Cardiac muscle cell (in vitro differentiated cells and primary cell): ENCODE results near the gene MED20. TPM values are rescaled to one million over a fixed set of nuclear protein-coding genes. Genes with fewer than 3 reads are reported as not detected.

Experiments
- DNase-seq, 2 donors: peaks; one replicate each; pipeline versions ENCODE4 v3.0.0 to v3.0.0-alpha.2; 2010 to 2017; ENCODE audit warnings: low read depth in 1 of 2, low spot score in 1 of 2
- H3K27ac ChIP-seq: fragments of 200-600 bp; sonication (generic); 2 replicates; pipeline ENCODE4 v1.5.1; 2016
- H3K27me3 ChIP-seq: fragments of 200-600 bp; sonication (generic); 2 replicates; pipeline ENCODE4 v1.6.0; 2016; ENCODE audit warnings: control low read depth
- H3K36me3 ChIP-seq: fragments of 200-600 bp; sonication (generic); 2 replicates; pipeline ENCODE4 v1.5.1; 2016; ENCODE audit warnings: control low read depth
- H3K4me1 ChIP-seq: fragments of 200-600 bp; sonication (generic); 2 replicates; pipeline ENCODE4 v1.8.1; 2017; ENCODE audit warnings: low read depth, mild to moderate bottlenecking, mixed run types
- H3K4me3 ChIP-seq: fragments of 200-600 bp; sonication (generic); 2 replicates; pipeline ENCODE4 v1.5.1; 2016; ENCODE audit warnings: mild to moderate bottlenecking
- H3K9me3 ChIP-seq: fragments of 200-600 bp; sonication (generic); 2 replicates; pipeline ENCODE4 v1.5.1; 2017; ENCODE audit warnings: low read depth, mild to moderate bottlenecking, control low read depth
- polyA plus RNA-seq: library from polyadenylated mRNA; unstranded; fragments of >200 nt; fragmentation: Nextera tagmentation; extraction: Ambion mirVana; gene quantifications from 2 replicates; pipeline ENCODE4 v1.2.1, GENCODE V29; 2016
- total RNA-seq: library from RNA; depleted of rRNA; stranded (reverse); fragments of >200 nt; gene quantifications from 2 replicates; pipeline ENCODE4 v1.2.3, GENCODE V29; 2016
- TF ChIP-seq, protein P1 (sequence below): IDR thresholded peaks from 2 replicates; pipeline ENCODE4 v1.5.1; 2012; ENCODE audit warnings: low read depth, mild to moderate bottlenecking, low read length

MED20 gene
- total and polyA plus RNA-seq, 2 experiments from 2014 or later = 18.5 to 28.1 TPM

DNA sequence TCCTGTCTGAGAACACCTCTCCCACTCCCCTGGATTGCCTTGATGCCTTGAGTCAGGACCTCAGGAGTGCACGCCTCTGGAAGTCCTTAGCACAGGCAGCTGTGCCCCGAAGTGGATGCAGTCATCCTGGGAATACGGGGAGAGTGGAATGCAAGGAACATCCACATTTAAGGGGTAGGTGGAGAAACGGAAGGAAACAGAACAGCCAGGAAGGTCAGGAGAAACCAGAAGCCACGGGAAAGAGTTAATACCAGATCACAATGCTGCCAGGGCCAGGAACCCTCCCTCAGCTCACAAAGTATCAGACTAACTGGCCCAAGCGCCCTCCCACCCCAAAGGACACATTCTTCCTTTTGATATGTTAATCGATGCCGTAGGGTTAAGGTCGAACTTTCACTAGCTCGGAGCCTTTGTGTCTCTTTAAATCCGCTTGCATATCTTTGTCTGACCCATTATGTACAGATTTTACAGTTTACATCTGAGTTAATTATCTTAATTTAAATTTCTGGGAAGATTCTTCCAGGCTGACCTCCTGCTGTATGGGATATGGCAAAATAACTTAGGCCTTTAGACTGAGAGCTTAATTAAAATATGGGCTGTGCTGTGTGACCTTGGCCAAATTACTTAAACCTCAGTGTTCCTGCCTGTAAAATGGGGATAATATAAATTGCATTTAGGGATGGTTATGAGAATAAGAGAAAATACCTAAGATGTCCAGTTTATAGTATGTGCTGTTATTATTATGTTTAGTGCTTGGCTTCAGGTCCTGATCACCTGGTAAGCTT is 44.7 kb upstream of the MED20 start:
- Histone ChIP-seq H3K9me3 (no peaks in the 10 kb centered on the region), H3K4me1 (no peaks in the 10 kb centered on the region), H3K36me3 (no peaks in the 10 kb centered on the region), H3K27ac (no peak overlapping the region), H3K4me3 (no peak overlapping the region), H3K27me3 (no peaks in the 10 kb centered on the region)
- DNase-seq = no peak
- TF ChIP-seq, protein P1, sequence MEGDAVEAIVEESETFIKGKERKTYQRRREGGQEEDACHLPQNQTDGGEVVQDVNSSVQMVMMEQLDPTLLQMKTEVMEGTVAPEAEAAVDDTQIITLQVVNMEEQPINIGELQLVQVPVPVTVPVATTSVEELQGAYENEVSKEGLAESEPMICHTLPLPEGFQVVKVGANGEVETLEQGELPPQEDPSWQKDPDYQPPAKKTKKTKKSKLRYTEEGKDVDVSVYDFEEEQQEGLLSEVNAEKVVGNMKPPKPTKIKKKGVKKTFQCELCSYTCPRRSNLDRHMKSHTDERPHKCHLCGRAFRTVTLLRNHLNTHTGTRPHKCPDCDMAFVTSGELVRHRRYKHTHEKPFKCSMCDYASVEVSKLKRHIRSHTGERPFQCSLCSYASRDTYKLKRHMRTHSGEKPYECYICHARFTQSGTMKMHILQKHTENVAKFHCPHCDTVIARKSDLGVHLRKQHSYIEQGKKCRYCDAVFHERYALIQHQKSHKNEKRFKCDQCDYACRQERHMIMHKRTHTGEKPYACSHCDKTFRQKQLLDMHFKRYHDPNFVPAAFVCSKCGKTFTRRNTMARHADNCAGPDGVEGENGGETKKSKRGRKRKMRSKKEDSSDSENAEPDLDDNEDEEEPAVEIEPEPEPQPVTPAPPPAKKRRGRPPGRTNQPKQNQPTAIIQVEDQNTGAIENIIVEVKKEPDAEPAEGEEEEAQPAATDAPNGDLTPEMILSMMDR = no peak

DNA sequence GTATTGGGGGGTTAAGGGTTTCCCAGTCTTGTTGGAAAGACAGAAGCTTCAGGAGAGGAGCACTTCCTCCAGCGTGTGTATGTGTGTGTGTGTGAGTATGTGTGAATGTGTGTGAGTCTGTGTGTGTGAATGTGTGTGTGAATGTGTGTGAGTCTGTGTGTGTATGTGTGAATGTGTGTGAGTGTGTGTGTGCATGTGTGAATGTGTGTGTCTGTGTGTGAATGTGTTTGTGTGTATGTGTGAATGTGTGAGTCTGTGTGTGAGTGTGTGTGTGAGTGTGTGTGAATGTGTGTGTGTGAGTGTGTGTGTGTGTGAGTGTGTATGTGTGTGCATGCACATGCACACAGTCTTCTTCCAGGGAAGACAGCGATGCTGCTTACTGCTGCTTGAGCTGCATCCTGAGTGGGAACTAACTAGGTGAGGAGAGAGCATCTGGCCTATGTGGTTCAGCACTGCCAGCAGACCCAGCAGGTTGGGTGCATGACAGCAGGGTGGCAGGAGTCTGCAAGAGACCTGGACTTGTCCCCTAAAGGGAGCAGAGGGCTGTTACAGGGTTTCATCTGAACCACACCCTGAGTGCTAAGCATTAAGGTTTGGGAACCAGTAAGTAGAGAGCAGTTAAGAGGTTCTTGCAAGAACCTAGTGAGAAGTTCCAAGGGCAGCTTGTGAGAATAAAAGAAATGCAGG is 43.4 kb upstream of the MED20 start:
- Histone ChIP-seq H3K4me1 (no peaks in the 10 kb centered on the region), H3K27ac (no peak overlapping the region), H3K9me3 (no peaks in the 10 kb centered on the region), H3K27me3 (no peaks in the 10 kb centered on the region), H3K4me3 (no peak overlapping the region), H3K36me3 (no peaks in the 10 kb centered on the region)
- TF ChIP-seq, protein P1 = no peak
- DNase-seq = no peak

DNA sequence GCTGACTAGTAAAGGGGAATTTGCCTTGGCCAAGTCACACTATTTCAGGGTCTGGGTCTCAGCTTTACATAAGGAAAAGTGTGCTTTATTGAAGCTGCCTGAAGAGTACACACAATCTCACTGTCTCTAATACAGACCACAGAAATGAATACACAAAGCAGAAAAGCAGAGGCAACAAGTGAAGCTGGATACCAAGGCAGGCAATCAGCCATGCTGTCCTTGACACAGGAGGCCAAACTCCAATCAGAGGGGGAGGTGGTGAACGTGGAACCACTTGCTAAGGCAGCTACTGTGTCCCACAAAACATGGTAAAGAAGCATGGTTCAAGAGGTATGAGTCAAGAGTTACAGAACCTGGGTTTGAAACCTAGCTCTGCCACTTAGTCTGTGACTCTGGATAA is 42.4 kb upstream of the MED20 start:
- no peaks in the 10 kb centered on the region for H3K27me3 ChIP-seq
- H3K36me3 ChIP-seq = no peaks in the 10 kb centered on the region
- TF ChIP-seq, protein P1 = no peak
- no peak for DNase-seq
- H3K27ac ChIP-seq = no peak overlapping the region
- no peak overlapping the region for H3K4me3 ChIP-seq
- H3K4me1 ChIP-seq = no peaks in the 10 kb centered on the region
- H3K9me3 ChIP-seq = no peaks in the 10 kb centered on the region

DNA sequence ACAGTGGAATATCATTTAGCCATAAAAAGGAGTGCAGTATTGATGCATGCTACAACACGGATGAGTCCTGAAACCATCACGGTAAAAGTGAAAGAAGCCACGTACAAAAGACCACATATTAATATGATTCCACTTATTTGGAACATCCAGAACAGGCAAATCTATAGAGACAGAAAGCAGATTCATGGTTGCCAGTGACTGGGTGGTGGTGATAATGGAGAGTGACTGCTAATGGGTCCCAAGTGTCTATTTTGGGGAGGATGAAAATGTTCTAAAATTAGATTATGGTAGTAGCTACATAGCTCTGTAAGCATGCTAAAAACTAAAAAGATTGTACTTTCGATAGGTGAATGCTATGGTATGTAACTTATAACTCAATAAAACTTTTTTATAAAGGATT is 39.1 kb upstream of the MED20 start:
- Histone ChIP-seq H3K9me3 (no peaks in the 10 kb centered on the region), H3K27me3 (no peaks in the 10 kb centered on the region), H3K4me1 (no peaks in the 10 kb centered on the region), H3K36me3 (no peaks in the 10 kb centered on the region), H3K27ac (no peak overlapping the region), H3K4me3 (no peak overlapping the region)
- DNase-seq = no peak
- TF ChIP-seq, protein P1 = no peak

DNA sequence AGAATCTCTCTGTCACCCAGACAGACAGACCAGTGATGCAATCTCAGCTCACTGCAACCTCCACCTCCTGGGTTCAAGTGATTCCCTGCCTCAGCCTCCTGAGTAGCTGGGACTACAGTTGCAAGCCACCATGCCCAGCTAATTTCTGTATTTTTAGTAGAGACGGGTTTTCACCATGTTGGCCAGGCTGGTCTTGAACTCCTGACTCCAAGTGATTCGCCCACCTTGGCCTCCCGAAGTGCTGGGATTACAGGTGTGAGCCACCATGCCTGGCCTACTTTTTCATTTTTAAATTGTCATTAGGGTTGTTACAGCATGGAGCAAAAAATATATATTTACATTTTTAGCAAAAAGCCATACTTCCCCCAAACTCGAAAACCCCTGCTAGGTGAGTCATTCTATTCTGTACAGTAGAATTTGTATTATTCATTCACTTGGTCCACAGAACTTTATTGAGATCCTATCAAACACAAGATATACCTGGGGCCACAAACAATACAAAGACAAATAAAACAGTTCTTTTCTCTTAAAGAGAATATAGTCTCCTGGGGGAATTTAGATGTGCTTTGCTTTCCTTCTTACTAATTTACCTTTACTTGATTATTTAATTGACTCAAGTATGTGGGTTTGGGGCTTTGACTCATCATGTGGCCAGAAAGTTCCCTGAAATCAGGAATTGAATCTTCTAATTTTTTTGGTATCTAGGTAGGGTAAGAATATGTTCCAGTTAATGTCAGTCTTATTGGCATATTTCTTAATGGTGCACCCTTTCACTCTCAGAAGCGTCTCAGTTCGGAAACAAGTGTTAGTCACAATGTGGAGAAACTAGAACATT is 37.3 kb upstream of the MED20 start:
- Histone ChIP-seq H3K4me1 (no peaks in the 10 kb centered on the region), H3K36me3 (no peaks in the 10 kb centered on the region), H3K9me3 (no peaks in the 10 kb centered on the region), H3K4me3 (no peak overlapping the region), H3K27ac (no peak overlapping the region), H3K27me3 (no peaks in the 10 kb centered on the region)
- TF ChIP-seq, protein P1 = no peak
- no peak for DNase-seq
